HepG2 (cell line): Measurements from ENCODE around the gene NFAT5. TPM values are rescaled to one million over a fixed set of nuclear protein-coding genes. Genes with fewer than 3 reads are reported as not detected.

Experiments used
- AHR ChIP-seq: IDR thresholded peaks from 2 replicates; pipeline ENCODE4 v1.6.1; 2018; ENCODE audit warnings: missing genetic modification reagents, missing compliant biosample characterization
- BRD4 ChIP-seq: sonication (generic); formaldehyde crosslinking; IDR thresholded peaks from 2 replicates; pipeline ENCODE4 v1.4.0; 2020; ENCODE audit warnings: missing genetic modification reagents
- CEBPG ChIP-seq: IDR thresholded peaks from 2 replicates; pipeline ENCODE4 v1.6.1; 2016
- CHD4 ChIP-seq: fragments of 200-600 bp; sonication (generic); IDR thresholded peaks from 2 replicates; pipeline ENCODE4 v1.7.0; 2017; ENCODE audit warnings: mild to moderate bottlenecking, low read length, borderline replicate concordance
- JUN ChIP-seq: sonication (generic); formaldehyde crosslinking; IDR thresholded peaks from 2 replicates; pipeline ENCODE4 v1.4.0; 2020; ENCODE audit warnings: mild to moderate bottlenecking, missing genetic modification reagents
- KMT2A ChIP-seq: sonication (generic); formaldehyde crosslinking; IDR thresholded peaks from 2 replicates; pipeline ENCODE4 v1.4.0; 2020; ENCODE audit warnings: missing genetic modification reagents
- NR2F1 ChIP-seq, 2 experiments: fragments of 450-650 bp in 1 of 2; formaldehyde crosslinking in 1 of 2; IDR thresholded peaks; 2 replicates each; pipeline versions ENCODE4 v1.5.0 to v1.6.1; 2016 to 2020; ENCODE audit warnings: mild to moderate bottlenecking in 1 of 2, missing compliant biosample characterization in 1 of 2, missing genetic modification reagents in 1 of 2, moderate library complexity in 1 of 2
- PAX8 ChIP-seq: sonication (generic); formaldehyde crosslinking; IDR thresholded peaks from 2 replicates; pipeline ENCODE4 v1.8.0; 2022; ENCODE audit warnings: mild to moderate bottlenecking, missing genetic modification reagents, borderline replicate concordance
- PCBP1 ChIP-seq: fragments of 200-400 bp; formaldehyde crosslinking; IDR thresholded peaks from 2 replicates; pipeline ENCODE4 v1.6.1; 2017; ENCODE audit warnings: mild to moderate bottlenecking, low read depth, low read length, borderline replicate concordance
- POLR2AphosphoS5 ChIP-seq: IDR thresholded peaks from 2 replicates; pipeline ENCODE4 v1.6.1; 2012; ENCODE audit warnings: low read depth, low read length
- RBFOX2 ChIP-seq: fragments of 200-400 bp; formaldehyde crosslinking; IDR thresholded peaks from 2 replicates; pipeline ENCODE4 v1.6.1; 2017; ENCODE audit warnings: low read depth, mild to moderate bottlenecking, low read length
- SIN3A ChIP-seq: IDR thresholded peaks from 2 replicates; pipeline ENCODE4 v1.6.1; 2011; ENCODE audit warnings: low read depth, mild to moderate bottlenecking, control low read depth, low read length, borderline replicate concordance
- SOX5 ChIP-seq: IDR thresholded peaks from 2 replicates; pipeline ENCODE4 v1.6.1; 2016; ENCODE audit warnings: borderline replicate concordance
- SSRP1 ChIP-seq: IDR thresholded peaks from 2 replicates; pipeline ENCODE4 v1.6.1; 2016; ENCODE audit warnings: control low read depth
- TCF12 ChIP-seq, 2 experiments: fragments of 450-650 bp in 1 of 2; sonication (generic) in 1 of 2; formaldehyde crosslinking in 1 of 2; IDR thresholded peaks; 2 replicates each; pipeline versions ENCODE4 v1.6.1 to v1.8.0; 2017 to 2022; ENCODE audit warnings: antibody characterized with exemption in 1 of 2, mild to moderate bottlenecking in 1 of 2, missing genetic modification reagents in 1 of 2, moderate library complexity in 1 of 2
- ZMYM4 ChIP-seq: sonication (generic); formaldehyde crosslinking; IDR thresholded peaks from 2 replicates; pipeline ENCODE4 v1.8.1; 2023; ENCODE audit warnings: mild to moderate bottlenecking, missing genetic modification reagents
- ZNF33A ChIP-seq: sonication (generic); formaldehyde crosslinking; IDR thresholded peaks from 2 replicates; pipeline ENCODE4 v1.5.1; 2020; ENCODE audit warnings: missing genetic modification reagents, mild to moderate bottlenecking, moderate library complexity, borderline replicate concordance
- ZNF629 ChIP-seq: sonication (generic); formaldehyde crosslinking; conservative IDR thresholded peaks from 2 replicates; pipeline ENCODE4 v1.5.0; 2020; ENCODE audit warnings: missing genetic modification reagents
- ZNF777 ChIP-seq: sonication (generic); formaldehyde crosslinking; IDR thresholded peaks from 2 replicates; pipeline ENCODE4 v1.4.0; 2020; ENCODE audit warnings: missing genetic modification reagents
- ZSCAN29 ChIP-seq: sonication (generic); formaldehyde crosslinking; conservative IDR thresholded peaks from 2 replicates; pipeline ENCODE4 v1.4.0; 2020; ENCODE audit warnings: mild to moderate bottlenecking, missing genetic modification reagents
- ZSCAN30 ChIP-seq: sonication (generic); formaldehyde crosslinking; IDR thresholded peaks from 2 replicates; pipeline ENCODE4 v1.5.0; 2020; ENCODE audit warnings: mild to moderate bottlenecking, missing genetic modification reagents
- polyA plus RNA-seq, 8 experiments: library from polyadenylated mRNA; depleted of rRNA in 3 of 8; stranded (reverse) in 7 of 8; unstranded in 1 of 8; fragments of >200 nt; fragmentation: Illumina TruSeq in 4 of 8; extraction: Trizol in 4 of 8; gene quantifications; 2 replicates each; pipeline versions ENCODE4 v1.2.1 to v1.2.3, GENCODE V29; 2011 to 2016; ENCODE audit warnings: low read depth in 4 of 8, missing spikeins in 1 of 8, mixed read lengths in 1 of 8; ENCODE audit not compliant: insufficient read depth in 1 of 8
- total RNA-seq, 5 experiments: library from RNA; depleted of rRNA; stranded (reverse); fragments of >200 nt; fragmentation: Illumina TruSeq; extraction: Trizol; gene quantifications; 2 replicates each; pipeline ENCODE4 v1.2.3, GENCODE V29; 2016; ENCODE audit warnings: low read depth in 1 of 5
- TF ChIP-seq, protein P1 (sequence below): IDR thresholded peaks from 2 replicates; pipeline ENCODE4 v1.6.1; 2016; ENCODE audit warnings: mild to moderate bottlenecking, missing biosample characterization, missing genetic modification reagents
- TF ChIP-seq, protein P2 (sequence below): sonication (generic); formaldehyde crosslinking; IDR thresholded peaks from 2 replicates; pipeline ENCODE4 v1.8.0; 2022; ENCODE audit warnings: mild to moderate bottlenecking, missing genetic modification reagents, moderate library complexity
- TF ChIP-seq, protein P3 (sequence below): sonication (generic); formaldehyde crosslinking; IDR thresholded peaks from 2 replicates; pipeline ENCODE4 v1.4.0; 2020; ENCODE audit warnings: mild to moderate bottlenecking, missing genetic modification reagents
- TF ChIP-seq, protein P4 (sequence below): sonication (generic); formaldehyde crosslinking; IDR thresholded peaks from 2 replicates; pipeline ENCODE4 v1.4.0; 2020; ENCODE audit warnings: missing genetic modification reagents; ENCODE audit errors: not compliant biosample characterization
- TF ChIP-seq, protein P5 (sequence below): sonication (generic); formaldehyde crosslinking; conservative IDR thresholded peaks from 2 replicates; pipeline ENCODE4 v1.4.0; 2020; ENCODE audit warnings: missing genetic modification reagents

Gene NFAT5
- total and polyA plus RNA-seq, 2 of the 13 experiments (the other 11 are each of a cell fraction or from before 2014, with no cell fraction given): 20.5 to 54.3 TPM

DNA sequence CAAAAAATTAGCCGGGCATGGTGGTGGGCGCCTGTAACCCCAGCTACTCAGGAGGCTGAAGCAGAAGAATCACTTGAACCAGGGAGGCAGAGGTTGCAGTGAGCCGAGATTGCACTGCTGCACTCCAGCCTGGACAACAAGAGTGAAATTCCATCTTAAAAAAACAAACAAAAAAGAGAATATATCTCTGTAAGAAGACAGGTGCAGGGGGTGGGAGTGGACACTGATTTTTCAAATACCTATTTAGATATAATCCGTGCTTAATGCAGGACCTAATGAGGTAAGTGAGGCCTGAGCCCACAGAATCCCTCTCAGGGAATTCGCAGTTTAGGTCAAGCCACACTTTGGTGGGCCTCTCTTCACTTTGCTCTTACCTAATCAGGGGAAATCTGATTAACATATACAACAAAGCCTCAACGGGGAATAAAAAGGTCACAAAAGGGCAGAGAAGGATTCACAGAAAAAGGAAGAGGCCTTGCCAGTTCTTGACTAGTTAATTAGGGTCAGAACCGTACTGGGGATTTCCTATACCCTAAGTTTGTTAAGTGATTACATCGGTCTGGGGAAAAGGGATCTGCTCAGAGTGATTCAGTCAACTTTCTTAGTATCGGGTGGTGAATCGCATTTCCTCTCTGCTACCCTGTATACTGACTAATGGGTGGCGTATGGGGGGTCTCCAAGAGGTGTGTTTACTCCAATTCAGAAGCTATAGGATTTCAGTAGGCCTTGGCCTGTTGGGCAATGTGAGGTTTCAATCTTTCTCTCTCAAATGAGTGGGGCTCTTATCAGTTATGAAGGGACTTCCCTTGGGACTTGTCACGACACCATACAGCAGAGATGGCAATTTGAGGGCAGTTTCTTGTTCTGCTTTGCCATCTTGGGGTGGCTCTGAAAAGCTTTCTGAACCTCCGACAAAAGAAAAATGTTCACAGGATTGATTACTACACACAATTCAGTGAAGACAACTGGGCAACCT lies 1.9 kb upstream of the NFAT5 start (continued):
- no peak for TF ChIP-seq TCF12 (IDR thresholded peaks at IDR 0.05)
- no peak for TF ChIP-seq TCF12 (CRISPR knock-in tag; IDR thresholded peaks at IDR 0.05)
- no peak; the same call in 1 of the 2 replicates for TF ChIP-seq RBFOX2
- TF ChIP-seq, protein P1, sequence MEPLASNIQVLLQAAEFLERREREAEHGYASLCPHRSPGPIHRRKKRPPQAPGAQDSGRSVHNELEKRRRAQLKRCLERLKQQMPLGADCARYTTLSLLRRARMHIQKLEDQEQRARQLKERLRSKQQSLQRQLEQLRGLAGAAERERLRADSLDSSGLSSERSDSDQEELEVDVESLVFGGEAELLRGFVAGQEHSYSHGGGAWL (CRISPR knock-in tag): no peak
- no peak for TF ChIP-seq SOX5 (CRISPR knock-in tag)
- TF ChIP-seq, protein P2, sequence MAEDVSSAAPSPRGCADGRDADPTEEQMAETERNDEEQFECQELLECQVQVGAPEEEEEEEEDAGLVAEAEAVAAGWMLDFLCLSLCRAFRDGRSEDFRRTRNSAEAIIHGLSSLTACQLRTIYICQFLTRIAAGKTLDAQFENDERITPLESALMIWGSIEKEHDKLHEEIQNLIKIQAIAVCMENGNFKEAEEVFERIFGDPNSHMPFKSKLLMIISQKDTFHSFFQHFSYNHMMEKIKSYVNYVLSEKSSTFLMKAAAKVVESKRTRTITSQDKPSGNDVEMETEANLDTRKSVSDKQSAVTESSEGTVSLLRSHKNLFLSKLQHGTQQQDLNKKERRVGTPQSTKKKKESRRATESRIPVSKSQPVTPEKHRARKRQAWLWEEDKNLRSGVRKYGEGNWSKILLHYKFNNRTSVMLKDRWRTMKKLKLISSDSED (CRISPR knock-in tag): no peak
- TF ChIP-seq NR2F1 (CRISPR knock-in tag; IDR thresholded peaks at IDR 0.05): no peak
- TF ChIP-seq BRD4: no peak
- TF ChIP-seq PAX8 (CRISPR knock-in tag): no peak
- no peak for TF ChIP-seq ZSCAN29 (CRISPR knock-in tag)
- no peak for TF ChIP-seq JUN (CRISPR knock-in tag)
- TF ChIP-seq ZNF629: 0 out of 2 replicates have a peak, but pooled peaks have one; percentile 7
- no peak for TF ChIP-seq ZNF777 (CRISPR knock-in tag)
- no peak for TF ChIP-seq SIN3A
- peak; percentile 54; the same call in 1 of the 2 replicates for TF ChIP-seq POLR2AphosphoS5
- TF ChIP-seq, protein P3, sequence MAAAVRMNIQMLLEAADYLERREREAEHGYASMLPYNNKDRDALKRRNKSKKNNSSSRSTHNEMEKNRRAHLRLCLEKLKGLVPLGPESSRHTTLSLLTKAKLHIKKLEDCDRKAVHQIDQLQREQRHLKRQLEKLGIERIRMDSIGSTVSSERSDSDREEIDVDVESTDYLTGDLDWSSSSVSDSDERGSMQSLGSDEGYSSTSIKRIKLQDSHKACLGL: no peak
- TF ChIP-seq ZNF33A (CRISPR knock-in tag): 0 out of 2 replicates have a peak, but pooled peaks have one; percentile 49
- TF ChIP-seq KMT2A (CRISPR knock-in tag): peak; percentile 16; the same call in 1 of the 2 replicates
- TF ChIP-seq PCBP1: no peak
- no peak for TF ChIP-seq AHR (CRISPR knock-in tag)
- TF ChIP-seq, protein P4, sequence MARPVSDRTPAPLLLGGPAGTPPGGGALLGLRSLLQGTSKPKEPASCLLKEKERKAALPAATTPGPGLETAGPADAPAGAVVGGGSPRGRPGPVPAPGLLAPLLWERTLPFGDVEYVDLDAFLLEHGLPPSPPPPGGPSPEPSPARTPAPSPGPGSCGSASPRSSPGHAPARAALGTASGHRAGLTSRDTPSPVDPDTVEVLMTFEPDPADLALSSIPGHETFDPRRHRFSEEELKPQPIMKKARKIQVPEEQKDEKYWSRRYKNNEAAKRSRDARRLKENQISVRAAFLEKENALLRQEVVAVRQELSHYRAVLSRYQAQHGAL: peak; percentile 23
- TF ChIP-seq, protein P5, sequence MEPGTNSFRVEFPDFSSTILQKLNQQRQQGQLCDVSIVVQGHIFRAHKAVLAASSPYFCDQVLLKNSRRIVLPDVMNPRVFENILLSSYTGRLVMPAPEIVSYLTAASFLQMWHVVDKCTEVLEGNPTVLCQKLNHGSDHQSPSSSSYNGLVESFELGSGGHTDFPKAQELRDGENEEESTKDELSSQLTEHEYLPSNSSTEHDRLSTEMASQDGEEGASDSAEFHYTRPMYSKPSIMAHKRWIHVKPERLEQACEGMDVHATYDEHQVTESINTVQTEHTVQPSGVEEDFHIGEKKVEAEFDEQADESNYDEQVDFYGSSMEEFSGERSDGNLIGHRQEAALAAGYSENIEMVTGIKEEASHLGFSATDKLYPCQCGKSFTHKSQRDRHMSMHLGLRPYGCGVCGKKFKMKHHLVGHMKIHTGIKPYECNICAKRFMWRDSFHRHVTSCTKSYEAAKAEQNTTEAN (CRISPR knock-in tag): peak; percentile 55; the same call in 1 of the 2 replicates
- peak; percentile 46; the same call in 1 of the 2 replicates for TF ChIP-seq CEBPG (CRISPR knock-in tag)
- no peak for TF ChIP-seq CHD4
- 0 out of 2 replicates have a peak, but pooled peaks have one; percentile 29 for TF ChIP-seq ZMYM4 (CRISPR knock-in tag)
- TF ChIP-seq SSRP1 (CRISPR knock-in tag): 0 out of 2 replicates have a peak, but pooled peaks have one; percentile 37
- TF ChIP-seq ZSCAN30: no peak
